ENCODE results near the gene ZNF497.
"Not testable (repeated sequence)": the region's sequence is repeated elsewhere in the genome, so short reads cannot be mapped to it uniquely, and the experiment has no call there.

ZNF497 gene

GRCh38 chr19:58362272-58362994 is at the start of gene ZNF497:
Gene ZNF497, minus strand, starts transcription at chr19:58362751. Its CDS starts 5,116 bp downstream, at chr19:58357635.
- DNase-seq (ENCODE audit: low spot score), result peak; percentile 95

GRCh38 chr19:58409010-58409790 is 46.6 kb upstream of the ZNF497 start:
- peak; percentile 75 for DNase-seq (ENCODE audit: low spot score)

- DNase-seq (ENCODE audit: low spot score), result peak; percentile 95
Observed at GRCh38 chr19:58408152-58409009, 45.8 kb upstream of the ZNF497 start, which contains the start of gene ZNF584. Gene ZNF584, plus strand, starts transcription at chr19:58408649. Its CDS starts 499 bp downstream, at chr19:58409148.

- peak; percentile 66 for DNase-seq (ENCODE audit: low spot score)
Observed at GRCh38 chr19:58407658-58408151, 45.2 kb upstream of the ZNF497 start.

- DNase-seq (ENCODE audit: low spot score), result no peak
Observed at GRCh38 chr19:58406818-58407657, 44.5 kb upstream of the ZNF497 start.

- not testable (repeated sequence) for DNase-seq (ENCODE audit: low spot score)
Observed at GRCh38 chr19:58403920-58404478, 41.4 kb upstream of the ZNF497 start.

GRCh38 chr19:58401840-58402421 is 39.4 kb upstream of the ZNF497 start:
- DNase-seq (ENCODE audit: low spot score), result no peak

GRCh38 chr19:58400916-58401839 is 38.6 kb upstream of the ZNF497 start:
- DNase-seq (ENCODE audit: low spot score), result peak; percentile 99

GRCh38 chr19:58400316-58400915 is 37.9 kb upstream of the ZNF497 start:
- no peak for DNase-seq (ENCODE audit: low spot score)

- no peak for DNase-seq (ENCODE audit: low spot score)
Observed at GRCh38 chr19:58399903-58400302, 37.4 kb upstream of the ZNF497 start.

GRCh38 chr19:58398545-58398944 is 36.0 kb upstream of the ZNF497 start:
- DNase-seq (ENCODE audit: low spot score), result no peak

- DNase-seq (ENCODE audit: low spot score), result no peak
Observed at GRCh38 chr19:58398087-58398486, 35.5 kb upstream of the ZNF497 start.

GRCh38 chr19:58397533-58398037 is 35.0 kb upstream of the ZNF497 start:
- no peak for DNase-seq (ENCODE audit: low spot score)

GRCh38 chr19:58396691-58397532 is 34.4 kb upstream of the ZNF497 start:
- no peak for DNase-seq (ENCODE audit: low spot score)

GRCh38 chr19:58395979-58396627 is 33.6 kb upstream of the ZNF497 start:
- no peak for DNase-seq (ENCODE audit: low spot score)

- no peak for DNase-seq (ENCODE audit: low spot score)
Observed at GRCh38 chr19:58395220-58395978, 32.8 kb upstream of the ZNF497 start, which contains the start of gene RNF225. Gene RNF225, plus strand, starts transcription at chr19:58395656. Its CDS starts 434 bp downstream, at chr19:58396090.
